Natural killer cell (primary cell): ENCODE results near the gene GMPPB. TPM values are rescaled to one million over a fixed set of nuclear protein-coding genes. Genes with fewer than 3 reads are reported as not detected.

Experiments
- ATAC-seq, 3 donors: fragments of 150-1000 bp in 2 of 3; fragments of 200-7000 bp in 1 of 3; cut with Tn5 transposase; 1 replicate in 1 of 3; 2 replicates in 2 of 3; pipeline ENCODE4 v1.10.0; 2021; ENCODE audit warnings: mild to moderate bottlenecking in 2 of 3, moderate library complexity in 2 of 3
- DNase-seq, 2 donors: peaks; one replicate each; pipeline versions ENCODE4 v3.0.0 to v3.0.0-alpha.2; 2013 to 2021; ENCODE audit warnings: mixed read lengths in 1 of 2
- H3K27ac ChIP-seq: one replicate; pipeline ENCODE4 v1.5.1; 2013; ENCODE audit warnings: mild to moderate bottlenecking, low read length
- H3K27me3 ChIP-seq: one replicate; pipeline ENCODE4 v1.6.1; 2013; ENCODE audit warnings: low read length; ENCODE audit not compliant: control insufficient read depth, insufficient read depth
- H3K36me3 ChIP-seq: one replicate; pipeline ENCODE4 v1.6.1; 2013; ENCODE audit warnings: low read length; ENCODE audit not compliant: control insufficient read depth, insufficient read depth
- H3K4me1 ChIP-seq: one replicate; pipeline ENCODE4 v1.6.1; 2013; ENCODE audit warnings: low read length; ENCODE audit not compliant: control insufficient read depth, insufficient read depth
- H3K4me3 ChIP-seq: one replicate; pipeline ENCODE4 v1.5.1; 2013; ENCODE audit warnings: low read length
- H3K9me3 ChIP-seq: one replicate; pipeline ENCODE4 v1.6.1; 2013; ENCODE audit warnings: low read length; ENCODE audit not compliant: control insufficient read depth, insufficient read depth
- H3K27ac Mint-ChIP-seq, 2 donors: one replicate each; pipeline ENCODE4 v1.8.0; 2022; ENCODE audit warnings: mild to moderate bottlenecking in 2 of 2, mixed read lengths in 2 of 2, moderate library complexity in 1 of 2
- H3K27me3 Mint-ChIP-seq, 2 donors: one replicate each; pipeline ENCODE4 v1.8.0; 2022; ENCODE audit warnings: low read depth in 2 of 2, mixed read lengths in 2 of 2
- H3K36me3 Mint-ChIP-seq: one replicate; pipeline ENCODE4 v1.8.0; 2022; ENCODE audit warnings: mixed read lengths
- H3K4me1 Mint-ChIP-seq, 2 donors: one replicate each; pipeline ENCODE4 v1.8.0; 2022; ENCODE audit warnings: mixed read lengths in 2 of 2
- H3K4me3 Mint-ChIP-seq: one replicate; pipeline ENCODE4 v1.8.0; 2022; ENCODE audit warnings: mild to moderate bottlenecking, moderate library complexity, mixed read lengths
- H3K9me3 Mint-ChIP-seq, 2 donors: one replicate each; pipeline ENCODE4 v1.8.0; 2022; ENCODE audit warnings: mixed read lengths in 2 of 2
- CTCF ChIP-seq: fragments of 200-600 bp; IDR thresholded peaks from one replicate; pipeline ENCODE4 v1.8.0; 2022; ENCODE audit warnings: antibody characterized with exemption
- WGBS: methylation state at CpG from one replicate; pipeline ENCODE4 v1.1.7; 2013; ENCODE audit warnings: missing lambda C conversion rate; ENCODE audit not compliant: insufficient coverage; 5-methylcytosine and 5-hydroxymethylcytosine counted together
- intact Hi-C: fragments of 100-400 bp; cut with micrococcal nuclease; formaldehyde crosslinking; loops from one replicate; pipeline ENCODE4 v1.14.2; 2022
- total RNA-seq, 4 donors: library from RNA; stranded (reverse); fragments of 120-200 nt in 1 of 4; gene quantifications; one replicate each; pipeline versions ENCODE4 v1.2.3 to v1.2.4, GENCODE V29; 2013 to 2022

Gene GMPPB
- total RNA-seq, 3 donors from 2014 or later (not counting 1 experiment from before 2014, with no cell fraction given): 24.1 to 28.9 (median 27.5) TPM

GRCh38 chr3:49675912-49676311 lies 47.8 kb downstream of the GMPPB start:
- H3K4me1 ChIP-seq: peaks cover 23% of the 10 kb centered on the region
- H3K36me3 ChIP-seq: peaks cover 53% of the 10 kb centered on the region
- Mint-ChIP-seq H3K27ac (no peak overlapping the region), H3K9me3 (no peaks in the 10 kb centered on the region), H3K27me3 (no peaks in the 10 kb centered on the region), H3K4me1 (peaks cover 20 to 42% of the 10 kb centered on the region in 2 donors), H3K4me3 (no peak overlapping the region), H3K36me3 (peaks cover 8% of the 10 kb centered on the region)
- ATAC-seq (no peak), DNase-seq (no peak)
- intact Hi-C loops: no loop called here
- H3K9me3 ChIP-seq: no peaks in the 10 kb centered on the region
- no peak for TF ChIP-seq CTCF
- no peaks in the 10 kb centered on the region for H3K27me3 ChIP-seq
- no peak overlapping the region for H3K27ac ChIP-seq
- H3K4me3 ChIP-seq: no peak overlapping the region
- 96% methylated on average over 11 of the region's 11 CpGs for WGBS

GRCh38 chr3:49674497-49674983 lies 49.2 kb downstream of the GMPPB start:
- ATAC-seq (peak; percentile 5 to 15 (median 8)), DNase-seq (no peak)
- Histone ChIP-seq H3K36me3 (peaks cover 39% of the 10 kb centered on the region), H3K27ac (no peak overlapping the region), H3K27me3 (no peaks in the 10 kb centered on the region), H3K9me3 (no peaks in the 10 kb centered on the region), H3K4me1 (peaks cover 23% of the 10 kb centered on the region), H3K4me3 (peak overlapping the region; percentile 80)
- Mint-ChIP-seq H3K27ac (peak overlapping the region; percentile 94 to 100), H3K36me3 (no peaks in the 10 kb centered on the region), H3K9me3 (no peaks in the 10 kb centered on the region), H3K27me3 (no peaks in the 10 kb centered on the region), H3K4me3 (peak overlapping the region; percentile 95), H3K4me1 (peaks cover 14 to 33% of the 10 kb centered on the region in 2 donors)
- TF ChIP-seq CTCF: no peak
- WGBS: 6% methylated on average over 32 of the region's 34 CpGs
- intact Hi-C loops: loop anchor here (5.0 kb wide), 1 partner anchor 582 kb away; the partner anchor contains the start of gene QRICH1

GRCh38 chr3:49673715-49674496 lies 49.8 kb downstream of the GMPPB start, which contains the start of gene APEH:
APEH (plus strand) TSS chr3:49674351; CDS start chr3:49674402, 51 bp downstream.
- no peaks in the 10 kb centered on the region for H3K9me3 Mint-ChIP-seq
- Histone ChIP-seq H3K27ac (peak within 1 kb of the TSS; percentile 98), H3K9me3 (no peaks in the 10 kb centered on the region), H3K36me3 (peaks cover 33% of the 10 kb centered on the region), H3K4me3 (peak within 1 kb of the TSS; percentile 80), H3K27me3 (no peaks in the 10 kb centered on the region), H3K4me1 (peaks cover 23% of the 10 kb centered on the region)
- under 1% methylated on average over 70 of the region's 71 CpGs for WGBS
- intact Hi-C loops: loop anchor here (5.0 kb wide), 1 partner anchor 582 kb away; the partner anchor contains the start of gene QRICH1
- H3K4me3 Mint-ChIP-seq: peak within 1 kb of the TSS; percentile 95
- DNase-seq (peak; percentile 96 to 98), ATAC-seq (peak; percentile 88 to 95 (median 89))
- H3K36me3 Mint-ChIP-seq: no peaks in the 10 kb centered on the region
- peaks cover 14 to 33% of the 10 kb centered on the region in 2 donors for H3K4me1 Mint-ChIP-seq
- H3K27me3 Mint-ChIP-seq: no peaks in the 10 kb centered on the region
- H3K27ac Mint-ChIP-seq: peak within 1 kb of the TSS; percentile 94 to 100
- no peak for TF ChIP-seq CTCF
